ENCODE results near the gene AIF1L.

Gene AIF1L

DNA sequence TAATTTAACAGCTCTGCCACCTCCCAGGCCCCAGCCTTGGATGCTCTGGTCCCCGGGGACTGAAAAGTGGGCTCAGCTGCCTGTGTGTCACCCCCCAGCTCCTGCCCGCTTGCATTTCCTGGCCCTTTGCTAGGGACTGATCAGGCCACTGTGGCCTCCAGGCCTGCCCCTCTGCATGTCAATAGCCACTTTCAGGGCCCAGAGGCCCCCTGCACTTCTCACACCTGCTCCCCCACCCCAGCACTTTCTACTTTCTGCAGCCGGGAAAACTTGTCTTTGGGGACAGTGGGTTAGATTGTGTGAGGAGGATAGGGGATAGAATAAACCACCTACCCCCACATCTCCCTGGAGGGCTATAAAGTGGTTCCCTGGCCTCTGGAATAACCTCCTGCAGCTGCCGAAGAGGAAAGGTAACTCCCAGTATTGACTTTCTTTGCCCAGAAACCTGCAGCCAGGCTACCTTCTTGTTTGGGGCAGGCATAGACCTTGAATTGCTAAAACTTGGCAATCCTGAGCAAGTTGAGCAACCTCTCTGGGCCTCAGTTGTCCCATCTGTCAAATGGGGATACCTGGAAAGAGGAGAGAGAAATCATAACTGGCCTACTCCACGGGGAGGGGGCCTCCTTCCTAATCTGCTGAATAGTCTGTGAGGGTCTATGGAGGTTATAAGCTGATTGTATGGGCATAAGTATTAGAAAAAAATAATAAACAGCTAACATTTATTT, 7.8 kb downstream of the AIF1L start:
- DNase-seq (ENCODE audit: low spot score) = no peak
- in situ Hi-C loops (cut with MboI; ENCODE audit: low sequenced_read_pairs, unreplicated experiment) = no loop called here
- TF ChIP-seq, protein P1, sequence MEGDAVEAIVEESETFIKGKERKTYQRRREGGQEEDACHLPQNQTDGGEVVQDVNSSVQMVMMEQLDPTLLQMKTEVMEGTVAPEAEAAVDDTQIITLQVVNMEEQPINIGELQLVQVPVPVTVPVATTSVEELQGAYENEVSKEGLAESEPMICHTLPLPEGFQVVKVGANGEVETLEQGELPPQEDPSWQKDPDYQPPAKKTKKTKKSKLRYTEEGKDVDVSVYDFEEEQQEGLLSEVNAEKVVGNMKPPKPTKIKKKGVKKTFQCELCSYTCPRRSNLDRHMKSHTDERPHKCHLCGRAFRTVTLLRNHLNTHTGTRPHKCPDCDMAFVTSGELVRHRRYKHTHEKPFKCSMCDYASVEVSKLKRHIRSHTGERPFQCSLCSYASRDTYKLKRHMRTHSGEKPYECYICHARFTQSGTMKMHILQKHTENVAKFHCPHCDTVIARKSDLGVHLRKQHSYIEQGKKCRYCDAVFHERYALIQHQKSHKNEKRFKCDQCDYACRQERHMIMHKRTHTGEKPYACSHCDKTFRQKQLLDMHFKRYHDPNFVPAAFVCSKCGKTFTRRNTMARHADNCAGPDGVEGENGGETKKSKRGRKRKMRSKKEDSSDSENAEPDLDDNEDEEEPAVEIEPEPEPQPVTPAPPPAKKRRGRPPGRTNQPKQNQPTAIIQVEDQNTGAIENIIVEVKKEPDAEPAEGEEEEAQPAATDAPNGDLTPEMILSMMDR (IDR thresholded peaks at IDR 0.05; ENCODE audit: borderline replicate concordance, control extremely low read depth, extremely low read depth, insufficient read depth, missing control alignments) = no peak

GRCh38 chr9:131105952-131106351, 9.6 kb downstream of the AIF1L start:
- in situ Hi-C loops (cut with MboI; ENCODE audit: low sequenced_read_pairs, unreplicated experiment) = no loop called here
- TF ChIP-seq, protein P1 (IDR thresholded peaks at IDR 0.05; ENCODE audit: borderline replicate concordance, control extremely low read depth, extremely low read depth, insufficient read depth, missing control alignments) = no peak
- DNase-seq (ENCODE audit: low spot score) = no peak

DNA sequence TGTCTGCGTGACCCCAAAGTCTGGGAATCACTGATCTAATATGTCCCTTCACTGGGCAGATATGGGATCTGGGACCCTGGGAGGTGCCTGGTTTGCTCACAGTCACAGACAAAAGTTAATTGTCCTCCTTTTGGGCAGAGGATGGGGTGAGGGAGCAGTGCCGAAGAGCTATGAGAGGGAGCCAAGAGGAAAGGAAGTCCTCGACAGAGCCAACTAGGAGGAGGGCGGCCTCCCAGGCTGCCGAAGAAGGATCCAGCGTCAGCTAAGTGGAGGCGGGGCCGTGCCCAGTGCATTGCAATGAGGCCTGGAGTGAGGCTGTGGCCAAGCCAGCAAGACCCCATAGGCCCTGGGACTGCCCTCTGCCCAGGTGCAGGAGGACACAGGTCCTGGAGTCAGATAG, 11.4 kb downstream of the AIF1L start:
- peak; percentile 5 for DNase-seq (ENCODE audit: low spot score)
- in situ Hi-C loops (cut with MboI; ENCODE audit: low sequenced_read_pairs, unreplicated experiment) = no loop called here
- TF ChIP-seq, protein P1 (IDR thresholded peaks at IDR 0.05; ENCODE audit: borderline replicate concordance, control extremely low read depth, extremely low read depth, insufficient read depth, missing control alignments) = no peak

- TF ChIP-seq, protein P1 (IDR thresholded peaks at IDR 0.05; ENCODE audit: borderline replicate concordance, control extremely low read depth, extremely low read depth, insufficient read depth, missing control alignments) = no peak
- DNase-seq (ENCODE audit: low spot score) = peak; percentile 12
- in situ Hi-C loops (cut with MboI; ENCODE audit: low sequenced_read_pairs, unreplicated experiment) = no loop called here
Observed at GRCh38 chr9:131111186-131111853, 15.0 kb downstream of the AIF1L start.

DNA sequence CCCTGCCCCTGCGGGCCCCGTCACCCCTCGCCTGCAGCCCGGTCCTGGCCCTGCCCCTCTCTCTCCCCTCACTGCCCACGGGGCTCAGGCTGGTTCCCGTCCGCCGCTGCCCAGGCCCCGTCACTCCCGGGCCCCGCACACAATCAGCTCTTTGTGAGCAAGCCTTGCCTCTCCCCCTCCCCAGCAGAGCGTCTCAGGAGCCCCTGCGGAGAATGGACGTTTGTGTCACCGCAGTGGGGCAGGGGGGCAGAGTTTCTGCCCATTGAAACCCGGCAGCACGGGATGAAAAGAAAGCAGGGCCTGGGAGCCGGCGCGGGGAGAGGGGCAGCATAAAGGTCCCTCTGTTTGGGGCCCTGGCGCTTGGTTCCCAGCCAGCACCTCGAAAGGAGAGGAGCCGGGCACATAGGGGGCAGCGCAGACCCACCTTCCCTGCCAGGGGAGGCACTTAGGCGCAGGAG, 15.6 kb downstream of the AIF1L start:
- TF ChIP-seq, protein P1 (IDR thresholded peaks at IDR 0.05; ENCODE audit: borderline replicate concordance, control extremely low read depth, extremely low read depth, insufficient read depth, missing control alignments) = no peak
- DNase-seq (ENCODE audit: low spot score) = peak; percentile 5
- in situ Hi-C loops (cut with MboI; ENCODE audit: low sequenced_read_pairs, unreplicated experiment) = no loop called here

DNA sequence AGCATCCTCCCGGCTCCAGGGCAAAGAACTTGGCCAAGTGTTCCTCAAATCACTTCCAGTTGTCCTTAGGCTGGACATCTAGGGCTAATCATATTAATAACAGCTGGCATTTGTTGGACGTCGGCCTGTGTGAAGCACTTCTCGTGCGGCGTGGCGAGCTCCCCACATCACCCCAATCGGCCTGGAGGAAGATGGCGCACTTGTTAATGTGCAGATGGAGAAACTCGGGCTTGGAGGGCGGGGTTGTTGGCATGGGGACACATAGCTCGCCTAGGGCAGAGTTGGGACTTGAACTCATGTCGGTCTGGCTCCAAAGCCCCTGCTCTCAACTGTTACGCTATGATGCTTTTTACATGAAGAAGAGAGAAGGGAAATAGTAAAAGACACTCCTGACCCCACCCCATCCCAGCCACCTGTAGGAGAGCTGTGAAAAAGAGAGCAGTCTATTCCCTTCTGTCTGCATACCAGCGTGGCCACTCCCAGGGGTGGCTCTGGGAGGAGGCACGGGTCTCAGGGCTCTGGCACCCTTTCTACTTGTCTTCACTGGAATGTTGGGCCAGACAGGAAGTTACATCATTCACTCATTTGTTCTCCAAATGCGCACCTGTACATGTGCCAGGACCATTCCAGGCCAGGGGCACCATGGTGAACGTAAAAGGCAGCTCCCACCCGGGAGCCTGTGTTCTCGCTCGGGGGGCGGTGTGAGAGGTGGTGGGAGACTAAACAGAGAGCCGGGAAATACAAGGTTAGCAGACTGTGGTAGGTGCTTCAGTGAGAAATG, 16.2 kb downstream of the AIF1L start:
- DNase-seq (ENCODE audit: low spot score) = peak; percentile 20
- TF ChIP-seq, protein P1 (IDR thresholded peaks at IDR 0.05; ENCODE audit: borderline replicate concordance, control extremely low read depth, extremely low read depth, insufficient read depth, missing control alignments) = no peak
- in situ Hi-C loops (cut with MboI; ENCODE audit: low sequenced_read_pairs, unreplicated experiment) = no loop called here

Data from GM13976 (cell line).